ENCODE results near the gene CNPY3. TPM values are rescaled to one million over a fixed set of nuclear protein-coding genes. Genes with fewer than 3 reads are reported as not detected.

The CNPY3 gene
- total RNA-seq, 1 donor from 2014 or later, result 61.3 TPM

- Mint-ChIP-seq H3K27me3 (ENCODE audit: low read depth) (no peaks in the 10 kb centered on the region), H3K4me3 (no peak overlapping the region), H3K9me3 (no peaks in the 10 kb centered on the region), H3K4me1 (no peaks in the 10 kb centered on the region), H3K36me3 (ENCODE audit: low read depth) (no peaks in the 10 kb centered on the region), H3K27ac (ENCODE audit: unreplicated experiment) (no peak overlapping the region)
- no peak for TF ChIP-seq CTCF (conservative IDR thresholded peaks at IDR 0.05)
- no peak for DNase-seq (ENCODE audit: low read depth, low spot score)
These were observed 38.9 kb downstream of the CNPY3 start for GRCh38 chr6:42968126-42968701.

- no peak for DNase-seq (ENCODE audit: low read depth, low spot score)
- Mint-ChIP-seq H3K9me3 (no peaks in the 10 kb centered on the region), H3K36me3 (ENCODE audit: low read depth) (peaks cover 1% of the 10 kb centered on the region), H3K27me3 (ENCODE audit: low read depth) (no peaks in the 10 kb centered on the region), H3K4me3 (no peak overlapping the region), H3K4me1 (no peaks in the 10 kb centered on the region), H3K27ac (ENCODE audit: unreplicated experiment) (no peak overlapping the region)
- no peak for TF ChIP-seq CTCF (conservative IDR thresholded peaks at IDR 0.05)
These were observed 39.5 kb downstream of the CNPY3 start for GRCh38 chr6:42968783-42969182.

- Mint-ChIP-seq H3K4me1 (no peaks in the 10 kb centered on the region), H3K27ac (ENCODE audit: unreplicated experiment) (no peak overlapping the region), H3K36me3 (ENCODE audit: low read depth) (peaks cover 4% of the 10 kb centered on the region), H3K27me3 (ENCODE audit: low read depth) (no peaks in the 10 kb centered on the region), H3K9me3 (no peaks in the 10 kb centered on the region), H3K4me3 (no peak overlapping the region)
- no peak for TF ChIP-seq CTCF (conservative IDR thresholded peaks at IDR 0.05)
- DNase-seq (ENCODE audit: low read depth, low spot score), result no peak
These were observed 40.2 kb downstream of the CNPY3 start for GRCh38 chr6:42969431-42969830.

- Mint-ChIP-seq H3K27me3 (ENCODE audit: low read depth) (no peaks in the 10 kb centered on the region), H3K4me1 (no peaks in the 10 kb centered on the region), H3K4me3 (no peak overlapping the region), H3K9me3 (no peaks in the 10 kb centered on the region), H3K36me3 (ENCODE audit: low read depth) (peaks cover 4% of the 10 kb centered on the region), H3K27ac (ENCODE audit: unreplicated experiment) (peak overlapping the region; percentile 78)
- no peak for DNase-seq (ENCODE audit: low read depth, low spot score)
- TF ChIP-seq CTCF (conservative IDR thresholded peaks at IDR 0.05), result no peak
These were observed 40.7 kb downstream of the CNPY3 start for GRCh38 chr6:42969934-42970333.

GRCh38 chr6:42970871-42971612, 41.8 kb downstream of the CNPY3 start:
- no peaks in the 10 kb centered on the region for H3K4me1 Mint-ChIP-seq
- no peak for TF ChIP-seq CTCF (conservative IDR thresholded peaks at IDR 0.05)
- no peaks in the 10 kb centered on the region for H3K9me3 Mint-ChIP-seq
- peaks cover 4% of the 10 kb centered on the region for H3K36me3 Mint-ChIP-seq (ENCODE audit: low read depth)
- no peak for DNase-seq (ENCODE audit: low read depth, low spot score)
- H3K4me3 Mint-ChIP-seq, result no peak overlapping the region
- no peak overlapping the region for H3K27ac Mint-ChIP-seq (ENCODE audit: unreplicated experiment)
- H3K27me3 Mint-ChIP-seq (ENCODE audit: low read depth), result no peaks in the 10 kb centered on the region
